K562 (cell line): ENCODE data around the gene POLL. TPM values are rescaled to one million over a fixed set of nuclear protein-coding genes. Genes with fewer than 3 reads are reported as not detected.
A peak's percentile ranks its signal among the peaks of the same experiment; 100 is the strongest.

ENCODE experiments used
- ESRRA ChIP-seq: fragments of 450-650 bp; IDR thresholded peaks from 2 replicates; pipeline ENCODE4 v1.6.1; 2014; ENCODE audit warnings: low read depth, mild to moderate bottlenecking, moderate library complexity, borderline replicate concordance
- ETV5 ChIP-seq: sonication (generic); formaldehyde crosslinking; IDR thresholded peaks from 2 replicates; pipeline ENCODE4 v1.4.0; 2020; ENCODE audit warnings: low read depth, mild to moderate bottlenecking, missing genetic modification reagents
- NR2C2 ChIP-seq, 2 experiments: fragments of 200-800 bp in 1 of 2; sonication (Bioruptor generic) in 1 of 2; sonication (generic) in 1 of 2; formaldehyde crosslinking in 1 of 2; IDR thresholded peaks; 2 replicates each; pipeline versions ENCODE4 v1.6.1 to v1.8.0; 2016 to 2022; ENCODE audit warnings: mild to moderate bottlenecking in 1 of 2, missing compliant biosample characterization in 1 of 2, missing genetic modification characterization in 1 of 2, missing genetic modification reagents in 1 of 2
- PCBP2 ChIP-seq: fragments of 200-400 bp; formaldehyde crosslinking; IDR thresholded peaks from 2 replicates; pipeline ENCODE4 v1.6.1; 2018; ENCODE audit warnings: low read length, low read depth, mild to moderate bottlenecking, moderate library complexity; ENCODE audit not compliant: poor library complexity, severe bottlenecking
- WHSC1 ChIP-seq: IDR thresholded peaks from one replicate; pipeline ENCODE4 v1.6.1; 2012; ENCODE audit warnings: low read length, control low read depth, inconsistent platforms
- XRCC3 ChIP-seq: fragments of 450-650 bp; IDR thresholded peaks from 2 replicates; pipeline ENCODE4 v1.6.1; 2017; ENCODE audit warnings: mild to moderate bottlenecking, moderate library complexity
- polyA plus RNA-seq, 8 experiments: library from polyadenylated mRNA; depleted of rRNA in 4 of 8; stranded (reverse) in 5 of 8; unstranded in 3 of 8; fragments of >200 nt; fragmentation: Nextera tagmentation in 2 of 8; fragmentation: Illumina TruSeq in 1 of 8; extraction: Ambion mirVana in 2 of 8; extraction: Trizol in 1 of 8; gene quantifications; 2 replicates each; pipeline versions ENCODE4 v1.2.1 to v1.2.3, GENCODE V29; 2011 to 2014; ENCODE audit warnings: inconsistent platforms in 1 of 8, missing spikeins in 1 of 8
- total RNA-seq, 7 experiments: library from RNA; depleted of rRNA in 6 of 7; stranded (reverse); fragments of >200 nt in 6 of 7; fragmentation: Illumina TruSeq in 2 of 7; extraction: Trizol in 2 of 7; gene quantifications; 2 replicates each; pipeline versions ENCODE4 v1.2.1 to v1.2.3, GENCODE V29; 2011 to 2021; ENCODE audit warnings: low replicate concordance in 1 of 7
- TF ChIP-seq, protein P1 (sequence below), 2 experiments: fragments of 450-650 bp in 1 of 2; IDR thresholded peaks; 2 replicates each; pipeline ENCODE4 v1.6.1; 2011 to 2017; ENCODE audit warnings: low read depth in 2 of 2, antibody characterized with exemption in 1 of 2, borderline replicate concordance in 1 of 2, low read length in 1 of 2, mild to moderate bottlenecking in 1 of 2, mixed read lengths in 1 of 2; ENCODE audit not compliant: control insufficient read depth in 1 of 2
- TF ChIP-seq, protein P2 (sequence below): sonication (generic); formaldehyde crosslinking; IDR thresholded peaks from 2 replicates; pipeline ENCODE4 v1.8.0; 2022; ENCODE audit warnings: missing genetic modification reagents, mild to moderate bottlenecking, moderate library complexity, borderline replicate concordance
- TF ChIP-seq, protein P3 (sequence below), 2 experiments: fragments of 450-650 bp; IDR thresholded peaks; 2 replicates each; pipeline ENCODE4 v1.6.1; 2016

Gene POLL
- total and polyA plus RNA-seq, 9 of the 15 experiments (the other 6 are each of a cell fraction or from before 2014, with no cell fraction given), result 1.2 to 18.7 (median 10.9) TPM

DNA sequence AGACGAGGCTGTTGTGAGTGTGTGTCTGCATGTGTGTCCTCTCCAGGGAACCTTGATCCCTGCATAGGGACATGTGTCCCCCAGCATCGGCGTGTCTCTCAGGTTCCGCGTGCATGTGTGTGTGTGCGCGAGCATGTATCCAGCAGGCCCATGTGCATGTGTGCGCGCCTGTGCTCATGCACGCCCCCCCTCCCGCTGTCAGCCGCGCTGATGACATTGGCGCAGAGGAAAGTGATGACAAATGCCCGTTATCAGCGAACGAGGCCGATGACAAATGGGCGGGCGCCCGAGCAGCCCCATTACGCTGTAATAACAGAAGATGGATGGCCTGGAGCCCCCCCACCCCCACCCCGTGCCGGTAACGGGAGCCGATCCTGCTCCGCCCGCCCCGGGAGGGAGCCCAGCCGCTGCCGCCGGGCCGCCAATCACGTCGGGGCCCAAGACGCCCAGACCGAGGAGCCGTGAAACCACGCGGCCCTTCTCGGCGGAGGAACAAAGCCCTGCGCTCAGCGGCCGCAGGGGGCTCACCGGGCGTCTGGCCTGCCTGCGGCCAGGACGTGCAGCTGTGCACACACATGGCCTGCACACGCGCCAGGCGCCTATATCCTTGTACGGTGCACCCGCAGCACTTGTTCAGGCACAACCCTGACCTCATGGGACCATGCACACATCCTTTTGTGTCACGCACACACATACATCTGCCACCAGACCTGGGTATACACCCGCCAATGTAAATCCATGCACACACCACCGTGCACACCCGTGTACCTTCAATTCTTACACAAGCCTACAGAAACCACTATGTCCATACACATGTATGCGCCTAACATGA lies 21.5 kb downstream of the POLL start (continued):
- TF ChIP-seq, protein P1, sequence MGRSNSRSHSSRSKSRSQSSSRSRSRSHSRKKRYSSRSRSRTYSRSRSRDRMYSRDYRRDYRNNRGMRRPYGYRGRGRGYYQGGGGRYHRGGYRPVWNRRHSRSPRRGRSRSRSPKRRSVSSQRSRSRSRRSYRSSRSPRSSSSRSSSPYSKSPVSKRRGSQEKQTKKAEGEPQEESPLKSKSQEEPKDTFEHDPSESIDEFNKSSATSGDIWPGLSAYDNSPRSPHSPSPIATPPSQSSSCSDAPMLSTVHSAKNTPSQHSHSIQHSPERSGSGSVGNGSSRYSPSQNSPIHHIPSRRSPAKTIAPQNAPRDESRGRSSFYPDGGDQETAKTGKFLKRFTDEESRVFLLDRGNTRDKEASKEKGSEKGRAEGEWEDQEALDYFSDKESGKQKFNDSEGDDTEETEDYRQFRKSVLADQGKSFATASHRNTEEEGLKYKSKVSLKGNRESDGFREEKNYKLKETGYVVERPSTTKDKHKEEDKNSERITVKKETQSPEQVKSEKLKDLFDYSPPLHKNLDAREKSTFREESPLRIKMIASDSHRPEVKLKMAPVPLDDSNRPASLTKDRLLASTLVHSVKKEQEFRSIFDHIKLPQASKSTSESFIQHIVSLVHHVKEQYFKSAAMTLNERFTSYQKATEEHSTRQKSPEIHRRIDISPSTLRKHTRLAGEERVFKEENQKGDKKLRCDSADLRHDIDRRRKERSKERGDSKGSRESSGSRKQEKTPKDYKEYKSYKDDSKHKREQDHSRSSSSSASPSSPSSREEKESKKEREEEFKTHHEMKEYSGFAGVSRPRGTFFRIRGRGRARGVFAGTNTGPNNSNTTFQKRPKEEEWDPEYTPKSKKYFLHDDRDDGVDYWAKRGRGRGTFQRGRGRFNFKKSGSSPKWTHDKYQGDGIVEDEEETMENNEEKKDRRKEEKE (IDR thresholded peaks at IDR 0.05; ENCODE audit: borderline replicate concordance in 1 of 2, control insufficient read depth in 1 of 2, low read depth in 2 of 2, low read length in 1 of 2), result no peak
- TF ChIP-seq XRCC3, result no peak
- no peak; the same call in 1 of the 2 replicates for TF ChIP-seq ETV5 (CRISPR knock-in tag)
- no peak for TF ChIP-seq PCBP2
- no peak for TF ChIP-seq NR2C2 (CRISPR knock-in tag; IDR thresholded peaks at IDR 0.05)
- TF ChIP-seq NR2C2 (tag; IDR thresholded peaks at IDR 0.05), result no peak
- no peak for TF ChIP-seq ESRRA
- TF ChIP-seq, protein P2, sequence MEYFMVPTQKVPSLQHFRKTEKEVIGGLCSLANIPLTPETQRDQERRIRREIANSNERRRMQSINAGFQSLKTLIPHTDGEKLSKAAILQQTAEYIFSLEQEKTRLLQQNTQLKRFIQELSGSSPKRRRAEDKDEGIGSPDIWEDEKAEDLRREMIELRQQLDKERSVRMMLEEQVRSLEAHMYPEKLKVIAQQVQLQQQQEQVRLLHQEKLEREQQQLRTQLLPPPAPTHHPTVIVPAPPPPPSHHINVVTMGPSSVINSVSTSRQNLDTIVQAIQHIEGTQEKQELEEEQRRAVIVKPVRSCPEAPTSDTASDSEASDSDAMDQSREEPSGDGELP (CRISPR knock-in tag), result peak; percentile 85
- no peak for TF ChIP-seq WHSC1
- TF ChIP-seq, protein P3, sequence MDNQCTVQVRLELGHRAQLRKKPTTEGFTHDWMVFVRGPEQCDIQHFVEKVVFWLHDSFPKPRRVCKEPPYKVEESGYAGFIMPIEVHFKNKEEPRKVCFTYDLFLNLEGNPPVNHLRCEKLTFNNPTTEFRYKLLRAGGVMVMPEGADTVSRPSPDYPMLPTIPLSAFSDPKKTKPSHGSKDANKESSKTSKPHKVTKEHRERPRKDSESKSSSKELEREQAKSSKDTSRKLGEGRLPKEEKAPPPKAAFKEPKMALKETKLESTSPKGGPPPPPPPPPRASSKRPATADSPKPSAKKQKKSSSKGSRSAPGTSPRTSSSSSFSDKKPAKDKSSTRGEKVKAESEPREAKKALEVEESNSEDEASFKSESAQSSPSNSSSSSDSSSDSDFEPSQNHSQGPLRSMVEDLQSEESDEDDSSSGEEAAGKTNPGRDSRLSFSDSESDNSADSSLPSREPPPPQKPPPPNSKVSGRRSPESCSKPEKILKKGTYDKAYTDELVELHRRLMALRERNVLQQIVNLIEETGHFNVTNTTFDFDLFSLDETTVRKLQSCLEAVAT (IDR thresholded peaks at IDR 0.05), result no peak
